OCI-LY3 (cell line): ENCODE measurements around the gene ATP11C.

ENCODE experiments used
- EZH2phosphoT487 ChIP-seq: fragments of 200-600 bp; shearing (Covaris generic); IDR thresholded peaks from 2 replicates; pipeline ENCODE4 v1.6.1; 2018; ENCODE audit warnings: antibody characterized with exemption, mixed run types, low read depth
- TF ChIP-seq, protein P1 (sequence below): fragments of 200-600, 300-600 bp; sonication (generic); IDR thresholded peaks from 2 replicates; pipeline ENCODE4 v1.5.1; 2014; ENCODE audit warnings: antibody characterized with exemption, low read length, low read depth

DNA sequence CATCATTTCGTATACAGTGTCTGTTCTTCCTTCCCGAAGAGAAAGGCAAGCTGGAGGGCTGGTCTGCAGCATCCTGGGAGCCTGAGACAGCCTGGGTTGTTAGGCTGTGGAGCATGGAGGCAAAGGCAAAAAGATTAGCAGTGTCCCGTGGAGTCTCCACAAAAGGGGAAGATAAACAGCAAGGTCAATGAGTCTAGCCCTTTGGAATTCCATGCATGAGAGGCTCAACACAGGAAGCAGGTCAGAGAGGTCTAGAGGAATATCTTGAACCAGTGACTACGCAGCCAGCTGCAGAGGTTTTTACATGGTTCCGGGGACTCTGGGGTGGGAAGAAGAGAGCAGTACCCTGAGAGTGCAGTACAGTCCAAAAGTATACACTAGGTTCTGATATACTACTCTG lies 212.7 kb downstream of the ATP11C start:
- TF ChIP-seq, protein P1, sequence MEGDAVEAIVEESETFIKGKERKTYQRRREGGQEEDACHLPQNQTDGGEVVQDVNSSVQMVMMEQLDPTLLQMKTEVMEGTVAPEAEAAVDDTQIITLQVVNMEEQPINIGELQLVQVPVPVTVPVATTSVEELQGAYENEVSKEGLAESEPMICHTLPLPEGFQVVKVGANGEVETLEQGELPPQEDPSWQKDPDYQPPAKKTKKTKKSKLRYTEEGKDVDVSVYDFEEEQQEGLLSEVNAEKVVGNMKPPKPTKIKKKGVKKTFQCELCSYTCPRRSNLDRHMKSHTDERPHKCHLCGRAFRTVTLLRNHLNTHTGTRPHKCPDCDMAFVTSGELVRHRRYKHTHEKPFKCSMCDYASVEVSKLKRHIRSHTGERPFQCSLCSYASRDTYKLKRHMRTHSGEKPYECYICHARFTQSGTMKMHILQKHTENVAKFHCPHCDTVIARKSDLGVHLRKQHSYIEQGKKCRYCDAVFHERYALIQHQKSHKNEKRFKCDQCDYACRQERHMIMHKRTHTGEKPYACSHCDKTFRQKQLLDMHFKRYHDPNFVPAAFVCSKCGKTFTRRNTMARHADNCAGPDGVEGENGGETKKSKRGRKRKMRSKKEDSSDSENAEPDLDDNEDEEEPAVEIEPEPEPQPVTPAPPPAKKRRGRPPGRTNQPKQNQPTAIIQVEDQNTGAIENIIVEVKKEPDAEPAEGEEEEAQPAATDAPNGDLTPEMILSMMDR = no peak
- no peak for TF ChIP-seq EZH2phosphoT487
